Endothelial cell of umbilical vein (primary cell): ENCODE results near the gene NHERF2.

Experiments used
- CTCF ChIP-seq, 2 donors: IDR thresholded peaks; 1 replicate in 1 of 2; 2 replicates in 1 of 2; pipeline ENCODE4 v1.5.1; 2011; ENCODE audit warnings: low read length in 2 of 2, mild to moderate bottlenecking in 2 of 2, moderate library complexity in 2 of 2, control low read depth in 1 of 2, inconsistent platforms in 1 of 2, low read depth in 1 of 2; ENCODE audit not compliant: insufficient read depth in 1 of 2; ENCODE audit errors: extremely low read depth in 1 of 2
- EZH2 ChIP-seq: IDR thresholded peaks from 2 replicates; pipeline ENCODE4 v1.6.1; 2012; ENCODE audit warnings: borderline replicate concordance, low read depth, mild to moderate bottlenecking, moderate library complexity, low read length, inconsistent platforms; ENCODE audit not compliant: severe bottlenecking
- GATA2 ChIP-seq: IDR thresholded peaks from 2 replicates; pipeline ENCODE4 v1.7.0; 2011; ENCODE audit warnings: low read depth, mild to moderate bottlenecking, moderate library complexity, mixed read lengths, low read length; ENCODE audit not compliant: insufficient read length, insufficient read depth
- JUN ChIP-seq: IDR thresholded peaks from 2 replicates; pipeline ENCODE4 v1.6.1; 2011; ENCODE audit warnings: borderline replicate concordance, low read depth; ENCODE audit not compliant: insufficient read length, insufficient read depth
- MAX ChIP-seq: IDR thresholded peaks from 2 replicates; pipeline ENCODE4 v1.6.1; 2011; ENCODE audit not compliant: insufficient read depth, insufficient read length
- MYC ChIP-seq: IDR thresholded peaks from one replicate; pipeline ENCODE4 v1.6.1; 2011; ENCODE audit warnings: mild to moderate bottlenecking, low read depth, low read length
- POLR2A ChIP-seq: IDR thresholded peaks from 2 replicates; pipeline ENCODE4 v1.6.1; 2012; ENCODE audit warnings: low read depth, mild to moderate bottlenecking, control low read depth, low read length
- POLR2AphosphoS5 ChIP-seq: IDR thresholded peaks from 2 replicates; pipeline ENCODE4 v1.6.1; 2012; ENCODE audit warnings: low read depth, mild to moderate bottlenecking, control low read depth, low read length, moderate library complexity; ENCODE audit not compliant: insufficient read depth

GRCh38 chr16:1998852-1999801, 27.6 kb upstream of the NHERF2 start:
- TF ChIP-seq EZH2 (no peak), POLR2A (no peak), CTCF (IDR thresholded peaks at IDR 0.05; ENCODE audit: extremely low read depth in 1 of 2, insufficient read depth in 1 of 2, low read depth in 1 of 2, low read length in 2 of 2) (no peak), POLR2AphosphoS5 (no peak), JUN (no peak), MYC (no peak), GATA2 (no peak), MAX (no peak)
